ENCODE measurements around the gene CBFA2T3.
"Not testable (repeated sequence)": the region's sequence is repeated elsewhere in the genome, so short reads cannot be mapped to it uniquely, and the experiment has no call there.

Gene CBFA2T3

GRCh38 chr16:88922114-88922825 is 54.7 kb downstream of the CBFA2T3 start:
- DNase-seq (ENCODE audit: low spot score): peak; percentile 92

GRCh38 chr16:88921591-88921990 is 55.4 kb downstream of the CBFA2T3 start:
- DNase-seq (ENCODE audit: low spot score): no peak

- peak; percentile 94 for DNase-seq (ENCODE audit: low spot score)
Observed at GRCh38 chr16:88920618-88921590, 56.1 kb downstream of the CBFA2T3 start.

GRCh38 chr16:88919936-88920335 is 57.1 kb downstream of the CBFA2T3 start:
- no peak for DNase-seq (ENCODE audit: low spot score)

GRCh38 chr16:88918896-88919295 is 58.1 kb downstream of the CBFA2T3 start:
- DNase-seq (ENCODE audit: low spot score): not testable (repeated sequence)

- no peak for DNase-seq (ENCODE audit: low spot score)
Observed at GRCh38 chr16:88917915-88918627, 58.9 kb downstream of the CBFA2T3 start.

GRCh38 chr16:88917146-88917914 is 59.7 kb downstream of the CBFA2T3 start:
- no peak for DNase-seq (ENCODE audit: low spot score)

GRCh38 chr16:88915639-88916327 is 61.2 kb downstream of the CBFA2T3 start:
- DNase-seq (ENCODE audit: low spot score): no peak

GRCh38 chr16:88914750-88915368 is 62.1 kb downstream of the CBFA2T3 start:
- DNase-seq (ENCODE audit: low spot score): peak; percentile 95

- DNase-seq (ENCODE audit: low spot score): no peak
Observed at GRCh38 chr16:88913870-88914269, 63.1 kb downstream of the CBFA2T3 start.

GRCh38 chr16:88913001-88913612 is 63.9 kb downstream of the CBFA2T3 start:
- DNase-seq (ENCODE audit: low spot score): no peak

GRCh38 chr16:88912556-88912955 is 64.5 kb downstream of the CBFA2T3 start:
- DNase-seq (ENCODE audit: low spot score): no peak

GRCh38 chr16:88911946-88912310 is 65.1 kb downstream of the CBFA2T3 start:
- DNase-seq (ENCODE audit: low spot score): no peak

GRCh38 chr16:88911136-88911945 is 65.7 kb downstream of the CBFA2T3 start:
- DNase-seq (ENCODE audit: low spot score): no peak

GRCh38 chr16:88910284-88911135 is 66.5 kb downstream of the CBFA2T3 start:
- no peak for DNase-seq (ENCODE audit: low spot score)

- DNase-seq (ENCODE audit: low spot score): no peak
Observed at GRCh38 chr16:88909431-88910210, 67.4 kb downstream of the CBFA2T3 start.

GRCh38 chr16:88908307-88908706 is 68.7 kb downstream of the CBFA2T3 start:
- DNase-seq (ENCODE audit: low spot score): no peak

GRCh38 chr16:88907768-88908167 is 69.2 kb downstream of the CBFA2T3 start:
- DNase-seq (ENCODE audit: low spot score): no peak
